Upper lobe of left lung (tissue), 4 donors: ENCODE measurements around the gene CHD8.

Experiments
- POLR2A ChIP-seq, 4 donors: fragments of 450-650 bp; IDR thresholded peaks; one replicate each; pipeline ENCODE4 v1.5.1; 2016 to 2017; ENCODE audit warnings: antibody characterized with exemption in 4 of 4, mild to moderate bottlenecking in 2 of 4
- TF ChIP-seq, protein P1 (sequence below), 6 experiments: fragments of 450-650 bp in 4 of 6; fragments of 200-600 bp in 2 of 6; sonication (generic) in 2 of 6; IDR thresholded peaks; one replicate each; pipeline ENCODE4 v1.5.1; 2016 to 2019; ENCODE audit warnings: antibody characterized with exemption in 6 of 6

DNA sequence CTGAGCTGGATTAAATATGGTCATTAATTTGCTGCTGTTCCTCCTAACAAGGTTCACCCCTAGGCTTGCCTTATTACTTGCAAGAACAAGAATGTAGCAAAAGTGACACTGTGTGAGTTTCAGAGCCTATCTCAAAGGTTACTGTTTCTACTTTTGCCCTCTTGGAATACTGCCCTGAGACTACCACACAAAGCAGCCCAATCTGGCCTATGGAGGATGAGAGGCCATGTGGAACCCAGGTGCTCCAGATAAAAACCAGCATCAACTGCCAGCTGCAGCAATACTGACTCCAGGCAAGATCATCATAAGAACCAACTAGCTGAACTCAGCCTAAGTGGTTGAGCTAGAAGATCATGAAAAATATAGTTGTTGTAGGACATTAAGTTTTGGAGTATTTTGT, 49.7 kb downstream of the CHD8 start:
- TF ChIP-seq, protein P1, sequence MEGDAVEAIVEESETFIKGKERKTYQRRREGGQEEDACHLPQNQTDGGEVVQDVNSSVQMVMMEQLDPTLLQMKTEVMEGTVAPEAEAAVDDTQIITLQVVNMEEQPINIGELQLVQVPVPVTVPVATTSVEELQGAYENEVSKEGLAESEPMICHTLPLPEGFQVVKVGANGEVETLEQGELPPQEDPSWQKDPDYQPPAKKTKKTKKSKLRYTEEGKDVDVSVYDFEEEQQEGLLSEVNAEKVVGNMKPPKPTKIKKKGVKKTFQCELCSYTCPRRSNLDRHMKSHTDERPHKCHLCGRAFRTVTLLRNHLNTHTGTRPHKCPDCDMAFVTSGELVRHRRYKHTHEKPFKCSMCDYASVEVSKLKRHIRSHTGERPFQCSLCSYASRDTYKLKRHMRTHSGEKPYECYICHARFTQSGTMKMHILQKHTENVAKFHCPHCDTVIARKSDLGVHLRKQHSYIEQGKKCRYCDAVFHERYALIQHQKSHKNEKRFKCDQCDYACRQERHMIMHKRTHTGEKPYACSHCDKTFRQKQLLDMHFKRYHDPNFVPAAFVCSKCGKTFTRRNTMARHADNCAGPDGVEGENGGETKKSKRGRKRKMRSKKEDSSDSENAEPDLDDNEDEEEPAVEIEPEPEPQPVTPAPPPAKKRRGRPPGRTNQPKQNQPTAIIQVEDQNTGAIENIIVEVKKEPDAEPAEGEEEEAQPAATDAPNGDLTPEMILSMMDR (IDR thresholded peaks at IDR 0.05) = no peak
- TF ChIP-seq POLR2A (IDR thresholded peaks at IDR 0.05) = no peak
